Neutrophil (primary cell): Measurements from ENCODE around the gene FNBP1.
"Not testable (repeated sequence)": the region's sequence is repeated elsewhere in the genome, so short reads cannot be mapped to it uniquely, and the experiment has no call there.

Source experiments
- H3K27ac ChIP-seq: fragments of 200-600 bp; sonication (generic); 2 replicates; pipeline ENCODE4 v1.5.1; 2016; ENCODE audit warnings: mild to moderate bottlenecking, moderate library complexity
- H3K27me3 ChIP-seq: fragments of 200-600 bp; sonication (generic); 2 replicates; pipeline ENCODE4 v1.6.0; 2016; ENCODE audit warnings: mild to moderate bottlenecking
- H3K36me3 ChIP-seq: fragments of 200-600 bp; sonication (generic); 2 replicates; pipeline ENCODE4 v1.5.1; 2017
- H3K4me1 ChIP-seq, 2 experiments: fragments of 200-600 bp in 1 of 2; sonication (generic) in 1 of 2; 1 replicate in 1 of 2; 2 replicates in 1 of 2; pipeline versions ENCODE4 v1.5.1 to v1.6.1; 2013 to 2016; ENCODE audit warnings: low read depth in 1 of 2, low read length in 1 of 2, mild to moderate bottlenecking in 1 of 2, moderate library complexity in 1 of 2; ENCODE audit not compliant: control insufficient read depth in 1 of 2, insufficient read depth in 1 of 2
- H3K4me3 ChIP-seq, 2 experiments: fragments of 200-600 bp in 1 of 2; sonication (generic) in 1 of 2; 1 replicate in 1 of 2; 2 replicates in 1 of 2; pipeline ENCODE4 v1.5.1; 2013 to 2016; ENCODE audit warnings: low read depth in 1 of 2, low read length in 1 of 2, mild to moderate bottlenecking in 1 of 2, moderate library complexity in 1 of 2
- H3K9me3 ChIP-seq: fragments of 200-600 bp; sonication (generic); 2 replicates; pipeline ENCODE4 v1.5.1; 2016
- CTCF ChIP-seq: fragments of 200-600 bp; sonication (generic); IDR thresholded peaks from 2 replicates; pipeline ENCODE4 v1.5.1; 2016; ENCODE audit warnings: antibody characterized with exemption

Gene FNBP1

GRCh38 chr9:129949821-129950220 is 93.2 kb downstream of the FNBP1 start:
- Histone ChIP-seq H3K9me3 (no peaks in the 10 kb centered on the region), H3K4me3 (no peak overlapping the region), H3K4me1 (peaks cover 36 to 39% of the 10 kb centered on the region in 2 experiments), H3K27me3 (no peaks in the 10 kb centered on the region), H3K27ac (no peak overlapping the region), H3K36me3 (peaks cover 14% of the 10 kb centered on the region)
- TF ChIP-seq CTCF = no peak

GRCh38 chr9:129948626-129949025 is 94.4 kb downstream of the FNBP1 start:
- H3K36me3 ChIP-seq = peaks cover 14% of the 10 kb centered on the region
- peaks cover 40 to 43% of the 10 kb centered on the region in 2 experiments for H3K4me1 ChIP-seq
- H3K27ac ChIP-seq = peak overlapping the region; percentile 20
- H3K27me3 ChIP-seq, H3K4me3 ChIP-seq, H3K9me3 ChIP-seq: not testable (repeated sequence)

- H3K27ac ChIP-seq = peak overlapping the region; percentile 88
- H3K36me3 ChIP-seq = peaks cover 1% of the 10 kb centered on the region
- no peak for TF ChIP-seq CTCF
- no peak overlapping the region for H3K4me3 ChIP-seq
- no peaks in the 10 kb centered on the region for H3K27me3 ChIP-seq
- peaks cover 43 to 50% of the 10 kb centered on the region in 2 experiments for H3K4me1 ChIP-seq
- H3K9me3 ChIP-seq = no peaks in the 10 kb centered on the region
These were observed 96.6 kb downstream of the FNBP1 start for GRCh38 chr9:129946246-129946995.

GRCh38 chr9:129945314-129945713 is 97.7 kb downstream of the FNBP1 start:
- Histone ChIP-seq H3K4me1 (peaks cover 43 to 50% of the 10 kb centered on the region in 2 experiments), H3K36me3 (no peaks in the 10 kb centered on the region), H3K27me3 (no peaks in the 10 kb centered on the region), H3K4me3 (peak overlapping the region in 1 of 2 experiments; percentile 37), H3K27ac (peak overlapping the region; percentile 88), H3K9me3 (no peaks in the 10 kb centered on the region)
- no peak for TF ChIP-seq CTCF

DNA sequence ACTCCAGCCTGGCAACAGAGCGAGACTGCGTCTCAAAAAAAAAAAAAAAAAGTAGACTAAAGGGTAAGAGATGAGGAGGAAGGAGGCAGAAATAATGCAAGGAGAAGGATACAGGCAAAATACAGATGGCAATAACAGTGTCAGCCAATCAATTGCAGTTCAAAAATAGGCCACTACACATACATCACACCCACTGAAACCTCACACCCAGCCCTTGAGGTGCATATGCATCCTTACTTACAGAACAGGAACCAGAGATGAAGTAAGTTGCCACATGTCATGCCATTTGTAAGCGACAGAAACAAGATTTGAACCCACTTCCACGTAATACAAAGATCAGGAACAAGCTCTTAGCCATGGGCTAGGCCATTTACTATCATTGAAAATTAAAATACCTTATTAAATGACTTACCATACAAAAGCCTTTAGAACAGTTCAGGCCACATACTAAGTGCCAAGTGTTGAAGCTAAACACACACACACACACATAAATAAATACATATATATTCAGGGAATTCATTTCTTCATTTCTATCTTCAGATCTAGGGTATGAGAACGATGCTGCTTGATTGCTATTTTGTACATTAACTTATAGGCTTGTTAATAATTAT is 98.4 kb downstream of the FNBP1 start:
- TF ChIP-seq CTCF = peak; percentile 58
- Histone ChIP-seq H3K4me1 (peaks cover 47 to 50% of the 10 kb centered on the region in 2 experiments), H3K4me3 (peak overlapping the region; percentile 23 to 37), H3K9me3 (no peaks in the 10 kb centered on the region), H3K27me3 (no peaks in the 10 kb centered on the region), H3K36me3 (no peaks in the 10 kb centered on the region), H3K27ac (peak overlapping the region; percentile 88)

DNA sequence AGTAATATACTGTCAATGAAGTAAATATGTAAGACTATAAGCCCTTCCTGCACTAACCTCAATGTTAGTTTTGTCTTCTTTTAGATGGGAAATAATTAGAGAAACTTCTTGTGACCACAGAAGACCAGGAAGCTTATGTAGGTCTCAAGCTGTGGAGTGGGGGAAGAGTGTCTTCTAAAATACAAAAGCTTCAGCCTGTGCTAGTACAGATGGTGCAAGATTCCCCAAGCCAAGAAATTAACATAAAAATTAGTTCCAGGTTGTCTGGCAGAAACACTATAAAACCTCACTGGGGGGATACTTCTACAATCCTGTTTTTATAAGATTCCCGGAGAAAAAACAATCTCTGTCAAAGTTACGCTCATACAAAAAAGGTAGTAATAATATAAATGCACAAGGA is 103.6 kb downstream of the FNBP1 start:
- TF ChIP-seq CTCF = no peak
- Histone ChIP-seq H3K4me1 (peaks cover 21 to 27% of the 10 kb centered on the region in 2 experiments), H3K36me3 (no peaks in the 10 kb centered on the region), H3K27me3 (no peaks in the 10 kb centered on the region), H3K27ac (peak overlapping the region; percentile 35), H3K4me3 (no peak overlapping the region), H3K9me3 (no peaks in the 10 kb centered on the region)
